ENCODE data around the gene CYP27C1. TPM values are rescaled to one million over a fixed set of nuclear protein-coding genes. Genes with fewer than 3 reads are reported as not detected.

The CYP27C1 gene
- total and polyA plus RNA-seq, 8 donors, result 0.02 to 0.09 (median 0.03) TPM; not detected in 3

GRCh38 chr2:127137225-127137624 lies 82.9 kb downstream of the CYP27C1 start:
- H3K4me1 ChIP-seq, result no peaks in the 10 kb centered on the region
- TF ChIP-seq CTCF (IDR thresholded peaks at IDR 0.05), result no peak
- ATAC-seq (no peak), FAIRE-seq (no peak), DNase-seq (peak in 1 of 6 donors; percentile 59)
- no peaks in the 10 kb centered on the region for H3K27me3 ChIP-seq
- WGBS, 2 donors, result 81 to 89% methylated on average over 12 of the region's 12 CpGs
- H3K27ac ChIP-seq, result no peak overlapping the region
- H3K9me3 ChIP-seq, result no peaks in the 10 kb centered on the region
- no peak overlapping the region for H3K4me3 ChIP-seq
- no peaks in the 10 kb centered on the region for H3K36me3 ChIP-seq
- intact Hi-C loops (cut with DNase I), result no loop called here

- no peak overlapping the region for H3K4me3 ChIP-seq
- intact Hi-C loops (cut with DNase I), result no loop called here
- H3K27ac ChIP-seq, result no peak overlapping the region
- H3K27me3 ChIP-seq, result no peaks in the 10 kb centered on the region
- no peaks in the 10 kb centered on the region for H3K36me3 ChIP-seq
- FAIRE-seq (no peak), DNase-seq (no peak), ATAC-seq (peak in 2 of 4 donors; percentile 47 to 85)
- H3K4me1 ChIP-seq, result no peaks in the 10 kb centered on the region
- WGBS, 2 donors, result 66 to 75% methylated on average over 15 of the region's 15 CpGs
- H3K9me3 ChIP-seq, result no peaks in the 10 kb centered on the region
- no peak for TF ChIP-seq CTCF (IDR thresholded peaks at IDR 0.05)
These were observed 85.0 kb downstream of the CYP27C1 start for GRCh38 chr2:127134833-127135830.

GRCh38 chr2:127134235-127134634 lies 85.9 kb downstream of the CYP27C1 start:
- 64 to 74% methylated on average over 4 of the region's 4 CpGs for WGBS, 2 donors
- no peak for DNase-seq

More at GRCh38 chr2:127134235-127134634, 85.9 kb downstream of the CYP27C1 start:
- Histone ChIP-seq H3K36me3 (no peaks in the 10 kb centered on the region), H3K4me3 (no peak overlapping the region), H3K27ac (no peak overlapping the region), H3K27me3 (no peaks in the 10 kb centered on the region), H3K9me3 (no peaks in the 10 kb centered on the region), H3K4me1 (no peaks in the 10 kb centered on the region)
- TF ChIP-seq CTCF (IDR thresholded peaks at IDR 0.05), result no peak
- ATAC-seq, result no peak
- intact Hi-C loops (cut with DNase I), result no loop called here
- FAIRE-seq, result no peak

Other genes starting within 250 kb of the CYP27C1 start
- 10 to 100 TPM; 13.3 to 21.3 (median 15.4) TPM for gene BIN1, start 113.1 kb downstream of the CYP27C1 start, total RNA-seq
- gene BIN1, start 113.1 kb downstream of the CYP27C1 start, polyA plus RNA-seq, result 10 to 100 TPM; 15.6 to 19.6 TPM
- gene ERCC3, start 73.8 kb upstream of the CYP27C1 start, total RNA-seq, result 10 to 100 TPM; 12.9 to 22.3 (median 16.8) TPM
- 10 to 100 TPM; 18.7 to 33.0 TPM for gene ERCC3, start 73.8 kb upstream of the CYP27C1 start, polyA plus RNA-seq
- gene MAP3K2, start 167.7 kb upstream of the CYP27C1 start, total RNA-seq, result 10 to 100 TPM; 21.0 to 37.6 (median 24.6) TPM
- gene MAP3K2, start 167.7 kb upstream of the CYP27C1 start, polyA plus RNA-seq, result 1 to 10 TPM; 4.2 to 6.9 TPM
- gene PROC, start 198.1 kb upstream of the CYP27C1 start, total RNA-seq, result under 1 TPM in 3 of 6 donors, not detected in 3; 0.26 to 0.86 (median 0.41) TPM
- gene PROC, start 198.1 kb upstream of the CYP27C1 start, polyA plus RNA-seq, result 1 to 10 TPM; 1.7 to 3.2 TPM

Measured in pancreas (tissue), 10 donors.